Kasumi-1 (cell line): ENCODE data around the gene GALNT14.
"Not testable (repeated sequence)": the region's sequence is repeated elsewhere in the genome, so short reads cannot be mapped to it uniquely, and the experiment has no call there.

Experiments
- DNase-seq, 2 experiments: peaks; one replicate each; lab custom pipeline; 2025; lab: John Stamatoyannopoulos, UW

The GALNT14 gene

DNA sequence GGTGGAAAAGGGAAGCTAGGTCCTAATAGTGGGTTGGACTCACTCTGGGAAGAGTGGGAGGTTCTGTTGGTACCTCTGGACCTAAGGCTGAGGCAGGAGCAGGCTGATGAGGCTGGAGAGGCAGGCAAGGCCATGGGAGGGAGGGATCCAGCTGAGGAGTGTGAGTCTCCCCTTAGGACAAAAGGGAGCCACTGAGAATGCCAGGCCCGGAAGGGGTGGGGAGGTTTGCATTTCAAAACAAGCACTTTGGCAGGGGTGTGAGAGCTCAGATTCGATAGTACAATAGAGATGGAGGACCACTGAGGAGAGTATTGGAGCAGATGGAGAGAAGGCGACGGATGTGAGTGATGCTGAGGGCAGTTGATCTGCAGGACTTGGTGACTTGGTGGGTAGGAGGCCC, 198.9 kb downstream of the GALNT14 start:
- no peak for DNase-seq

GRCh38 chr2:30938196-30938595, 200.0 kb downstream of the GALNT14 start:
- no peak for DNase-seq

DNA sequence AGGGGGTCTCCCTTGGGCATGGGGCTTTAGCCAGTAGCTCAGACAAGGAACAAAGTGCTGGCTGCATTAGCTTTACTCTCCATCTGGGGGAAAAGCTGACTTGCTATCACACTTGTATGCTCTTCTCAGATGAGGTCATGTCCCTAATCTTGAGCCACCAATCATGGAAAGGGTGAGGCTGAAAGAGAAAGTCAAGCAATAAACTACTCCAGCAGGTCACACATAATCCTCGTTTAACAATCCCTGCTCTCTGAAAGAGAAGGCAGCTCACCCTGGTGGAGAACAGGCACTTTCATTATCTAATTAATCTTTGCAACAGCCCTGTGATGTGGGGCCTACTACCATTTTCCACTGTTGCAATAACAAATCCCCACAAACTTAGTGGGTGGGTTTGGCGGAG, 201.3 kb downstream of the GALNT14 start:
- DNase-seq = no peak

DNA sequence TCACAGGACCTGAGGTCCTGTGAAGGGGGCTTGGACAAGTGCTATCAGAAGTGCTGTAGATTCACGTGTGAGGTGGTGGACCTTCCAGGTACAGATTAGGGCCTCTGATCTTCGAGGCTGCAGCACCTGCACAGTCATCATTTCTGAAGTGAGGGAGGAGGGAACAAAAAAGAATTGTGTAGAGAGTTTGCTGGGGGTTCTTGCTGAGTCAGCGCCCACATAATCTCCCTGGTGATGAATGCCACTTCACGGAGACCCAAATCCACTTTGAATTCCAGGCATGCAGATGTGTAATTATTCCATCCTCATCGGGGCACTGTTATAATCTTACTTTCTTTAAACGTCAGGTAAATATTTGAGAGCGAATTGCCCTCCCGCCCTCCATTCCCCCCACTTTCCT, 202.4 kb downstream of the GALNT14 start:
- no peak for DNase-seq

DNA sequence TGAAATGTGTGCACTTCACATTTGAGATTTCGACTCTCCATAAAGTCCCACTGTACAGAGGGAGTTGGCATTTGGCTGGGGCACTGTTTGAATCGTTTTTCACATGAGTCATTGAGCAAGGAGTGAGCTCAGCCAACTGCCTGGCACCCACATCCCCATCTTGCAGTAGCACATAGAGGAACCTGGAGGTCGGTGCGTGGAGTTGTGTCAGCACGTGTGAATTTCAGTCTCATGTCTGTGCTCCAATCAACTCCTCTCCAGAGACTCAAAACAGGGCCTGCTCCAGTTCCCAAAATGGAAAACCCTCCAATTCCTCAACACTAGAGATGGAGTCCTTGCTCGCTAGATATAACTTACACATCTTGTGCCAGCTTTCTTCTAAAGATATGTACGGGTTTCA, 204.2 kb downstream of the GALNT14 start:
- peak in 1 of 2 experiments; percentile 3 for DNase-seq

- DNase-seq = no peak
These were observed 204.7 kb downstream of the GALNT14 start for GRCh38 chr2:30933496-30933895.

DNA sequence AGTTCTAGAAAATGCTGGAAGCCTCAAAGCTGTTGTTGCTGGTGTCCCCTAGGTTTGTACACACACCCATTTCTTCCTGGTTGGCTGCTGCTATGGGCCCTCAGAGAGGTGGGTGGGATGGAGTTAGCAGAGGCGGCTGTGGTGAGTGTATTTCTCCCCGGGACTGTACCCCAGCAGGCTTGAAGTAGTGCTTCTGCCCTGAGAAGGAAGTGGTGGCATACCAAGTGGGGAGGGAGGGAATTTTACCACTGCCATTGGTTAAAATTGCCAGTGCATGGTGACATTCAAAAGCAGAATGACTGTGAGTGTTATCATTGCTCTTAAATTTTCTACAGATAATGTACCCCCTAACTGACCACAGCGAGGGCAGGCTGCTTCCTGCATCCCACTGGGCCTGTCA, 205.4 kb downstream of the GALNT14 start:
- no peak for DNase-seq

DNA sequence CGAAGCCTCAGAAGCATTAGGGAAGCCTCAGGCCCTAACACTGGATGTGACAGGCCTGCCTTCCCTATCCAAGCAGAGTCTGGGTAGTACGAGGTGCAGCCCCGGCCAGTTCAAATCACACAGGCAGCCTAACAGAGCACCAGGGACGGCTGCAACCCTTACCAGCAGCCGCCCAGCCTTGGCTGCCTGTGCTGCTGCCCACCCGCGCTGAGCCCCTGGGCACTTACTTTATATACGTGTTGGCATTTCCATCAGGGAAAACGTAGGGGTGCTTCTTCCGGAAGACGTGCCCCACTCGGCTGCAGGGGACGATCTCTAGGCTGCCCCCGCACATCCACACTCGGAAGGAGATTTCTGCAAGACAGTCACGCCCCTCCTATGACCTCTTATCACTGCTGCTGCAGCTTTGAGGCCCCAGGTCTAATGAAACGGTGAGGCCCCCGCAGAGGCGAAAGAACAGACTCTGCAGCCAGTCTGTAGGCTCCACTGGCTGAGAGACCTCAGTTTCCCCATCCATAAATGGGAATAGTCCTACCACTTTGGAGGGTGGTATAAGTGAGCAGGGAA, 206.3 kb downstream of the GALNT14 start:
- no peak for DNase-seq

- DNase-seq = no peak
These were observed 207.5 kb downstream of the GALNT14 start for GRCh38 chr2:30930716-30931115.

- no peak for DNase-seq
These were observed 210.7 kb downstream of the GALNT14 start for GRCh38 chr2:30927465-30928075.

DNA sequence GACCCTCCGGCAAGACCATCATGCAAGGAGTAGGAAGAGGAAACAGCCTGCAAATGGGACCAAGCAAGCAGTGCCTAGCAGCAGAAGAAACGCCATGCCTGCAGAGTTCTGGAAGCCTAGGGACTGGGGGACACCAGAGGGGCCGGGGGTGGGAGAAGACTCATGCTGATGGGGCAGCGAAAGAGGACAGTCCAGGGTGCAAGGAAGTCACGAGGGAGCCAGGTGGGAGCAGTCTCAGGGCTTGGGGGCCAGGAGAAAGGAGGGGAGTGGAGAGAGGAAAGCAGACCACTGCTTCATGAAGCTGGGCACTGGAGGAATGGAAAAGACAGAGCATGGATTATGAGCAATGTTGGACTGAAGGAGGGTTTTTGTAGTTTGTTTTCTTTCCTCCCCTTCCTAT, 211.6 kb downstream of the GALNT14 start:
- DNase-seq = no peak

- no peak for DNase-seq
These were observed 214.6 kb downstream of the GALNT14 start for GRCh38 chr2:30923623-30924022.

- DNase-seq = no peak
These were observed 217.7 kb downstream of the GALNT14 start for GRCh38 chr2:30920511-30920910.

- DNase-seq = peak in 1 of 2 experiments; percentile 5
These were observed 222.8 kb downstream of the GALNT14 start for GRCh38 chr2:30915486-30915885.

DNA sequence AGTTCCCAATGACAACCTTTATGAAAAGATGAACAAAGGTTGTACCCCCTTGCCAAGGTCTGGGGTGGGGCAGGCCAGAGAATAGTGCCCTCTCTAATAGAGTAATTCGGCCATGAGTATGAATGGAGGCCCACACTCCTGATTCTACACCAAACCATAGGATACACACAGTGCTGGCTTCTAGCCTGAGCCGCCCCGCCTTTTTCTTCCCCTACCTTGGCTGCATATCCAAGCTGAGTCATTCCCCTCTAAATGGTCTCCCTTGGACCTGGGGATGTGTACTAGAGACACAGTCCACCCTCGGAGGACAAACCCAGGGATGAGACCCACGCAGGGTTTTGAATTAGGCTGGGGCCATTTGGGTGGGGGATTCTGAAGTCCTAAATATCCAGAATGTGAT, 223.8 kb downstream of the GALNT14 start:
- no peak for DNase-seq

DNA sequence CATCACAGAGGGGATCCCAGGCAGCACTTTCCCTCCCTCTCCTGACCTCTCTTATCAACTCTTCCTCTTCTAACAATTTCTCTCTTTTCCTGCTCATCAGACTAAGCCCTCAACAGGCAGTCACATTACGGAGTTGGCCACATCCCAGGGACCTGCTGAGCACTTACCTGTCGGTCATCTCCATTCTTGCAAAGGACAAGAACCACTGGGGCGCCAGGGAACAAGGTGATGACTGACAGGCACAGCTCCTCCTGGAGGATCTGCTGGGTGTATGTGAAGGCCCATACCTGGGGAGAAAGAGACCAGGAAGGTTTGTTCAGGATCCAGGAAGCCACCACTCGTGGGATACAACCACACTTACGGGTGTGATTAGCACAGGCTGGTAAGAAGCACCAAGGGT, 226.2 kb downstream of the GALNT14 start:
- no peak for DNase-seq

GRCh38 chr2:30911327-30911726, 226.9 kb downstream of the GALNT14 start:
- DNase-seq = no peak

GRCh38 chr2:30910686-30911085, 227.6 kb downstream of the GALNT14 start:
- no peak for DNase-seq

- not testable (repeated sequence) for DNase-seq
These were observed 233.8 kb downstream of the GALNT14 start for GRCh38 chr2:30904437-30904836.

DNA sequence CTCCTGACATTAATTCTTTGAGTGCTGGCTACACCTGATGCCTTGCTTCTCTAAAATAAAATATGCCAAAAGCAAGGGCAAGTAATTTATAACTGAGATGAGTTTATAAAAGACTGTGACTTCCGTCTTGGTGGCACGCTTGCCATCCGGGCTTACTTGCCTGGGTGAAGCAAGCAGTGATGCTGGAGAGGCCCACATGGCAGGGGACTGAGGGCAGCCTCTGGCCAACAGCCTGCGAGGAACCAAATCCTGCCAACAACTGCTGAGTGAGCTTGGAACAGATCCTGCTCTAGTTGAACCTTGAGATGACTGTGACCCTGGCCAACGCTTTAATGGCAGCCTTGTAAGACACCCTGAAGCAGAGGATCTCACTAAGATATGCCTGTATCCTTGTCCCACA, 234.9 kb downstream of the GALNT14 start:
- no peak for DNase-seq

GRCh38 chr2:30900381-30900780, 237.9 kb downstream of the GALNT14 start:
- DNase-seq = no peak

- no peak for DNase-seq
These were observed 238.7 kb downstream of the GALNT14 start for GRCh38 chr2:30899516-30900054.

GRCh38 chr2:30897539-30897938, 240.7 kb downstream of the GALNT14 start:
- no peak for DNase-seq
